DND-41 (cell line): Measurements from ENCODE around the gene PLSCR2.
A peak's percentile ranks its signal among the peaks of the same experiment; 100 is the strongest.
"Not testable (repeated sequence)": the region's sequence is repeated elsewhere in the genome, so short reads cannot be mapped to it uniquely, and the experiment has no call there.

ENCODE experiments used
- ATAC-seq: fragments of 200-7000 bp; cut with Tn5 transposase; 3 replicates; pipeline ENCODE4 v1.9.1; 2021; ENCODE audit warnings: low read depth; ENCODE audit not compliant: insufficient read depth
- DNase-seq: peaks from one replicate; pipeline ENCODE4 v3.0.0-alpha.2; 2020
- H2AFZ ChIP-seq: 2 replicates; pipeline ENCODE4 v1.6.0; 2012; ENCODE audit warnings: low read depth, low read length
- H3K27ac ChIP-seq: 2 replicates; pipeline ENCODE4 v1.5.1; 2012; ENCODE audit warnings: low read length, inconsistent platforms
- H3K27me3 ChIP-seq: fragments of 200-600 bp; sonication (generic); 2 replicates; pipeline ENCODE4 v1.6.0; 2012; ENCODE audit warnings: low read length, mild to moderate bottlenecking, inconsistent platforms; ENCODE audit not compliant: insufficient read depth, poor library complexity
- H3K36me3 ChIP-seq: 2 replicates; pipeline ENCODE4 v1.5.1; 2012; ENCODE audit warnings: low read length, inconsistent platforms; ENCODE audit not compliant: insufficient read depth
- H3K4me1 ChIP-seq: 2 replicates; pipeline ENCODE4 v1.5.1; 2012; ENCODE audit warnings: mild to moderate bottlenecking, low read length; ENCODE audit not compliant: insufficient read depth
- H3K4me2 ChIP-seq: 2 replicates; pipeline ENCODE4 v1.6.0; 2012; ENCODE audit warnings: mild to moderate bottlenecking, moderate library complexity, low read length, inconsistent platforms; ENCODE audit not compliant: insufficient read depth
- H3K4me3 ChIP-seq, 2 experiments: fragments of 200-600 bp in 1 of 2; shearing (Covaris generic) in 1 of 2; 2 replicates each; pipeline ENCODE4 v1.5.1; 2012 to 2016; ENCODE audit warnings: inconsistent platforms in 2 of 2, low read length in 2 of 2, mild to moderate bottlenecking in 2 of 2, low read depth in 1 of 2, moderate library complexity in 1 of 2
- H3K79me2 ChIP-seq: 2 replicates; pipeline ENCODE4 v1.6.0; 2012; ENCODE audit warnings: low read length, inconsistent platforms; ENCODE audit not compliant: insufficient read depth
- H3K9ac ChIP-seq: 2 replicates; pipeline ENCODE4 v1.6.0; 2012; ENCODE audit warnings: low read depth, mild to moderate bottlenecking, inconsistent platforms, low read length, moderate library complexity
- H3K9me3 ChIP-seq: 2 replicates; pipeline ENCODE4 v1.5.1; 2012; ENCODE audit warnings: low read length, moderate library complexity, mild to moderate bottlenecking, inconsistent platforms; ENCODE audit not compliant: insufficient read depth, severe bottlenecking
- H4K20me1 ChIP-seq: 2 replicates; pipeline ENCODE4 v1.6.0; 2012; ENCODE audit warnings: low read length; ENCODE audit not compliant: insufficient read depth
- EZH2 ChIP-seq: IDR thresholded peaks from 3 replicates; pipeline ENCODE4 v1.6.1; 2012; ENCODE audit warnings: borderline replicate concordance, low read depth, mild to moderate bottlenecking, moderate library complexity, low read length, inconsistent platforms; ENCODE audit not compliant: severe bottlenecking
- TF ChIP-seq, protein P1 (sequence below): IDR thresholded peaks from 2 replicates; pipeline ENCODE4 v1.5.1; 2012; ENCODE audit warnings: borderline replicate concordance, low read length, moderate library complexity, mild to moderate bottlenecking; ENCODE audit not compliant: poor library complexity, severe bottlenecking; ENCODE audit errors: extremely low read depth

PLSCR2 gene

GRCh38 chr3:146491303-146491702 lies 21.9 kb upstream of the PLSCR2 start:
- H4K20me1 ChIP-seq = no peaks in the 10 kb centered on the region
- no peaks in the 10 kb centered on the region for H3K27me3 ChIP-seq
- H3K9me3 ChIP-seq = no peaks in the 10 kb centered on the region
- no peak for TF ChIP-seq EZH2
- TF ChIP-seq, protein P1, sequence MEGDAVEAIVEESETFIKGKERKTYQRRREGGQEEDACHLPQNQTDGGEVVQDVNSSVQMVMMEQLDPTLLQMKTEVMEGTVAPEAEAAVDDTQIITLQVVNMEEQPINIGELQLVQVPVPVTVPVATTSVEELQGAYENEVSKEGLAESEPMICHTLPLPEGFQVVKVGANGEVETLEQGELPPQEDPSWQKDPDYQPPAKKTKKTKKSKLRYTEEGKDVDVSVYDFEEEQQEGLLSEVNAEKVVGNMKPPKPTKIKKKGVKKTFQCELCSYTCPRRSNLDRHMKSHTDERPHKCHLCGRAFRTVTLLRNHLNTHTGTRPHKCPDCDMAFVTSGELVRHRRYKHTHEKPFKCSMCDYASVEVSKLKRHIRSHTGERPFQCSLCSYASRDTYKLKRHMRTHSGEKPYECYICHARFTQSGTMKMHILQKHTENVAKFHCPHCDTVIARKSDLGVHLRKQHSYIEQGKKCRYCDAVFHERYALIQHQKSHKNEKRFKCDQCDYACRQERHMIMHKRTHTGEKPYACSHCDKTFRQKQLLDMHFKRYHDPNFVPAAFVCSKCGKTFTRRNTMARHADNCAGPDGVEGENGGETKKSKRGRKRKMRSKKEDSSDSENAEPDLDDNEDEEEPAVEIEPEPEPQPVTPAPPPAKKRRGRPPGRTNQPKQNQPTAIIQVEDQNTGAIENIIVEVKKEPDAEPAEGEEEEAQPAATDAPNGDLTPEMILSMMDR = no peak
- no peaks in the 10 kb centered on the region for H3K79me2 ChIP-seq
- no peaks in the 10 kb centered on the region for H3K4me1 ChIP-seq
- DNase-seq = no peak
- no peak overlapping the region for H3K9ac ChIP-seq
- H3K27ac ChIP-seq = no peak overlapping the region
- no peaks in the 10 kb centered on the region for H3K36me3 ChIP-seq
- no peak overlapping the region for H3K4me3 ChIP-seq
- no peak overlapping the region for H2AFZ ChIP-seq
- no peak for ATAC-seq
- H3K4me2 ChIP-seq = no peak overlapping the region

DNA sequence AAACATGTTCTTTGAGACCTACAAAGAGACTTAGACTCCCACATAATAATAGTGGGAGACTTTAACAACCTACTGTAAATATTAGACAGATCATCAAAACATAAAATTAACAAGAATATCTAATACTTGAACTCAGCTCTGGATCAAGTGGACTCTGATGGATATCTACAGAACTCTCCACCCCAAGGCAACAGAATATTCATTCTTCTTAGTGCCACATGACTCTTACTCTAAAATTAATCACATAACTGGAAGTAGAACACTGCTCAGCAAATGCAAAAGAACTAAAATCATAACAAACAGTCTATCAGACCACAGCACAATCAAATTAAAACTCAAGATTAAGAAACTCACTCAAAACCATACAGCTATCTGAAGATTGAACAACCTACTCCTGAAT lies 15.9 kb upstream of the PLSCR2 start:
- no peak for DNase-seq
- ATAC-seq = no peak
- no peaks in the 10 kb centered on the region for H3K79me2 ChIP-seq

DNA sequence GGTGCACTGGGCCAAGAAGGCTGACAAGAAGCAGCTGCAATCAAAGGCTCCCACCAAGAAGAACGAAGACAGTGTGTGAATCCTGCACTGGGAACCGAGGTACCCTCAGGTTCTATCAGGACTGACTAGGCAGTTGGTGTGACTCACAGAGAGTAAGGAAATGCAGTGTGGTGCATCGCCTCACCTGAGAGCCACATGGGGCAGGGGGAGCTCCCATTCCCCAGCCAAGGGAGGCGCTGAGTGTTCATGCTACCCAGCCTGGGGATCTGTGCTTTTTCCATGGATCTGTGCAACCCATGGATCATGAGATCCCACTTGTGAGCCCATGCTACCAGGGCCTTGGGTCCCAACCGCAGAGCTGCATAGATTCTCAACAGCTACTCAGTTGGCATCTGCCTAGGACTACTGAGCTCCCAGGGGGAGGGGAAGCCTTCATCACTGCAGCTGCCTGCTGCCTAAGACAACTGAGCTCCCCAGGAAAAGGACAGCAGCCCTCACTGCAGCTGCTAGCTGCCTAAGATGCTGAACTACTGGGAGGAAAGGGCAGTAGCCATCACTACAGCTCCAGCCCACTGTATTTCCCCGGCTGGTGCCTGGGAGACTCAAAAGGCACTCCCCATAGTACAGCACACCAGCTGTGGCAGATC lies 6.9 kb upstream of the PLSCR2 start:
- Histone ChIP-seq H3K4me1 (no peaks in the 10 kb centered on the region), H2AFZ (no peak overlapping the region), H3K9ac (no peak overlapping the region), H3K27me3 (no peaks in the 10 kb centered on the region), H3K27ac (no peak overlapping the region), H3K4me3 (no peak overlapping the region), H3K9me3 (no peaks in the 10 kb centered on the region), H3K36me3 (no peaks in the 10 kb centered on the region), H3K79me2 (no peaks in the 10 kb centered on the region), H4K20me1 (no peaks in the 10 kb centered on the region), H3K4me2 (no peak overlapping the region)
- ATAC-seq (peak; percentile 22; the same call in 1 of the 3 replicates), DNase-seq (no peak)
- TF ChIP-seq EZH2 = no peak
- TF ChIP-seq, protein P1 = no peak

More for the DNA sequence above, 15.9 kb upstream of the PLSCR2 start:
- no peak overlapping the region for H3K27ac ChIP-seq
- H3K4me2 ChIP-seq = no peak overlapping the region
- H3K36me3 ChIP-seq = no peaks in the 10 kb centered on the region
- no peak overlapping the region for H3K4me3 ChIP-seq
- H4K20me1 ChIP-seq = no peaks in the 10 kb centered on the region
- no peaks in the 10 kb centered on the region for H3K4me1 ChIP-seq
- TF ChIP-seq, protein P1 = no peak
- TF ChIP-seq EZH2 = no peak
- no peaks in the 10 kb centered on the region for H3K27me3 ChIP-seq
- H3K9ac ChIP-seq = no peak overlapping the region
- H3K9me3 ChIP-seq = no peaks in the 10 kb centered on the region
- no peak overlapping the region for H2AFZ ChIP-seq

DNA sequence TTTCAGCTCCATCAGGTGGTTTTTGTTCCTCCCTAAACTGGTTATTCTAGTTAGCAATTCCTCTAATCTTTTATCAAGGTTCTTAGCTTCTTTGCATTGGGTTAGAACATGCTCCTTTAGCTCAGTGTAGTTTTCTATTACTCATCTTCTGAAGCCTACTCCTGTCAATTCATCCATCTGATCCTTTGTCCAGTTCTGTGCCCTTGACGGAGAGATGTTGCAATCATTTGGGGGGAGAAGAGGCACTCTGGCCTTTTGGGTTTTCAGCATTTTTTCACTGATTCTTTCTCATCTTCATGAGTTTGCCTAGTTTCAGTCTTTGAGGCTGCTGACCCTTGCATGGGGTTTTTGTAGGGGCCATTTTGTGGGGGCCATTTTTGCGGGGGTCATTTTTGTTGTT lies 5.6 kb upstream of the PLSCR2 start:
- not testable (repeated sequence) for H3K9me3 ChIP-seq, ATAC-seq, H4K20me1 ChIP-seq, H3K4me3 ChIP-seq, H3K36me3 ChIP-seq, DNase-seq, H3K9ac ChIP-seq, H2AFZ ChIP-seq, H3K4me2 ChIP-seq, H3K27me3 ChIP-seq, H3K4me1 ChIP-seq, H3K27ac ChIP-seq, H3K79me2 ChIP-seq
